ENCODE data around the gene BEND5. TPM values are rescaled to one million over a fixed set of nuclear protein-coding genes. Genes with fewer than 3 reads are reported as not detected.

Gene BEND5
- total and polyA plus RNA-seq, 2 of the 8 experiments (the other 6 are each of a cell fraction or from before 2014, with no cell fraction given): 3.8 to 7.5 TPM

GRCh38 chr1:48793863-48794262 lies 17.2 kb upstream of the BEND5 start:
- Histone ChIP-seq H2BK120ac (replicated peaks; ENCODE audit: low read depth, low read length) (no peak overlapping the region), H3K4me1 (replicated peaks in 1 of 4; ENCODE audit: control insufficient read depth in 3 of 4, insufficient read depth in 4 of 4, low read length in 3 of 4) (no peaks in the 10 kb centered on the region; a peak in 1 of 7 replicates), H4K8ac (ENCODE audit: extremely low read depth, insufficient read depth, low read length) (no peak overlapping the region), H3K4ac (replicated peaks; ENCODE audit: insufficient read length, low read depth, low read length) (no peak overlapping the region), H3K27me3 (replicated peaks in 1 of 4; ENCODE audit: control insufficient read depth in 3 of 4, extremely low read depth in 1 of 4, insufficient read depth in 3 of 4, low read length in 3 of 4) (no peaks in the 10 kb centered on the region), H3K4me3 (ENCODE audit: extremely low read depth in 1 of 4, insufficient read depth in 2 of 4, low read depth in 3 of 4, low read length in 4 of 4) (no peak overlapping the region), H3K79me1 (ENCODE audit: low read depth, low read length) (no peaks in the 10 kb centered on the region), H3K79me2 (ENCODE audit: control insufficient read depth in 1 of 2, insufficient read depth in 2 of 2, low read length in 2 of 2) (no peaks in the 10 kb centered on the region), H2BK5ac (ENCODE audit: low read depth, low read length) (no peak overlapping the region), H4K20me1 (replicated peaks in 1 of 2; ENCODE audit: control insufficient read depth in 1 of 2, insufficient read depth in 2 of 2, low read length in 2 of 2) (no peaks in the 10 kb centered on the region), H4K5ac (ENCODE audit: insufficient read length, low read depth, low read length) (no peak overlapping the region), H3K23ac (ENCODE audit: insufficient read length) (no peak overlapping the region), H2AK5ac (ENCODE audit: low read depth, low read length) (no peak overlapping the region), H3K4me2 (ENCODE audit: insufficient read depth in 1 of 2, low read depth in 2 of 2, low read length in 2 of 2) (no peak overlapping the region), H2BK12ac (ENCODE audit: low read depth, low read length) (no peak overlapping the region), H2BK15ac (ENCODE audit: low read length) (no peak overlapping the region), H3K23me2 (ENCODE audit: low read depth, low read length) (no peaks in the 10 kb centered on the region), H3K27ac (ENCODE audit: low read depth, low read length) (no peak overlapping the region), H3K9ac (replicated peaks in 1 of 4; ENCODE audit: extremely low read depth in 1 of 4, low read depth in 3 of 4, low read length in 3 of 4) (no peak overlapping the region), H4K91ac (replicated peaks; ENCODE audit: insufficient read length, low read length) (no peak overlapping the region), H3K18ac (ENCODE audit: extremely low read depth, low read length) (no peak overlapping the region), H2AFZ (ENCODE audit: low read length) (no peak overlapping the region; the same call in 1 of the 2 replicates), H3K56ac (replicated peaks; ENCODE audit: insufficient read length, low read depth, low read length) (no peak overlapping the region), H3K9me3 (ENCODE audit: insufficient read depth in 2 of 2, low read depth in 1 of 2, low read length in 1 of 2) (no peaks in the 10 kb centered on the region), H3K36me3 (ENCODE audit: control insufficient read depth in 2 of 4, insufficient read depth in 4 of 4, low read length in 3 of 4) (no peaks in the 10 kb centered on the region), H2BK20ac (ENCODE audit: low read length) (no peak overlapping the region), H3K14ac (ENCODE audit: insufficient read length) (no peak overlapping the region)
- POLR2A ChIA-PET (ENCODE audit: partially characterized antibody): no interaction called here
- DNase-seq (ENCODE audit: low read depth in 1 of 2, low spot score in 2 of 2): no peak
- no peak for FAIRE-seq
- CTCF ChIA-PET (ENCODE audit: partially characterized antibody): interaction anchor here (0.6 to 0.8 kb wide), 2 partner anchors 23 to 46 kb away, joined by 3 read pairs; no protein-coding TSS in a partner anchor
- WGBS, 2 experiments (ENCODE audit: extremely low coverage in 1 of 2, insufficient coverage in 1 of 2, insufficient read length in 1 of 2, insufficient replicate concordance in 2 of 2, low coverage in 1 of 2, low lambda C conversion rate in 2 of 2, missing lambda C conversion rate in 1 of 2): 87% methylated on average over 1 of the region's 1 CpG; no CpG with 5 or more reads in 1 of the 2 experiments
- TF ChIP-seq MAFK (IDR thresholded peaks at IDR 0.05; ENCODE audit: low read depth, low read length) (no peak), RBBP5 (IDR thresholded peaks at IDR 0.05; ENCODE audit: borderline replicate concordance, low read depth, low read length) (no peak), RXRA (IDR thresholded peaks at IDR 0.05; ENCODE audit: insufficient read depth, low read depth, low read length) (no peak), RAD21 (IDR thresholded peaks at IDR 0.05 in 1 of 2, conservative IDR thresholded peaks at IDR 0.05 in 1 of 2; ENCODE audit: low read depth in 2 of 2, low read length in 2 of 2) (no peak), EZH2 (IDR thresholded peaks at IDR 0.05; ENCODE audit: low read depth, low read length, severe bottlenecking) (no peak), RFX5 (IDR thresholded peaks at IDR 0.05; ENCODE audit: borderline replicate concordance, low read depth, low read length) (no peak), KDM1A (IDR thresholded peaks at IDR 0.05; ENCODE audit: borderline replicate concordance, low read length) (no peak), SUZ12 (IDR thresholded peaks at IDR 0.05; ENCODE audit: low read length) (no peak)

All from H1 (cell line).